ENCODE results near the gene TRAFD1. TPM values are rescaled to one million over a fixed set of nuclear protein-coding genes. Genes with fewer than 3 reads are reported as not detected.

TRAFD1 gene
- total and polyA plus RNA-seq, 2 of the 13 experiments (the other 11 are each of a cell fraction or from before 2014, with no cell fraction given): 9.5 to 20.9 TPM

DNA sequence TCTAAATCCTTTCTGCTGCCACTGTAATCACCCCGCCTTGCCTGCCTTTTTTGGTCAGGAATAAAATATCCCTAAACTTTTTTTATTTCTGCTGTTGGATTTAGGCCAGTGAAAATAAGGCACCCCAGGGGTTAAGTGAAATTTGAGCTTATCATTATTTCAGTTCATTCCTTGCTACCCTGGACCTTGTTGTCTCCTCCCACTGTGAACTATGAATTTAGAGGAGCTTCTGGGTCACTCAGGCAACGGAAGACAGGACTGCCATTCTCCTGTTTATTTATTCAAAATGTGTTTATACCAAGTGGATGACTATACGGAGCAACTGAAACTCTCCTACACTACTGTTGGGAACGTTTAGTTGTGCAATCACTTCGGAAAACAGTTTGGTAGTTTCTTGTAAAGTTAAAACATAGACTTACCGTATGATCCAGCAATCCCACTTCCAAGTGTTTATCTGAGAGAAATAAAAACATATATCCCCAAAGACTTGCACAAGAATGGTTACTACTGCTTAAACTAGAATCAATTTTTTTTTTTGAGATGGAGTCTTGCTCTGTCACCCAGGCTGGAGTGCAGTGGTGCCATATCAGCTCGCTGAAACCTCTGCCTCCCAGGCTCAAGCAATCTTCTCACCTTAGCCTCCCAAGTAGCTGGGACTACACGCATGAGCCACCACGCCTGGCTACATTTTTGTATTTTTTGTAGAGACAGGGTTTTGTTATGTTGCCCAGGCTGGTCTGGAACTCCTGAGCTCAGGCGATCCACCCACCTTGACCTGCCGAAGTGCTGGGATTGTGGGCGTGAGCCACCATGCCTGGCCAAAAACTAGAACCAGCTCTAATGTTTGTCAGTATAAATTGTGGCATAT lies 2.3 kb upstream of the TRAFD1 start (continued):
- no peak for TF ChIP-seq ATF7-NPFF (CRISPR knock-in tag; IDR thresholded peaks at IDR 0.05; ENCODE audit: low read depth)
- TF ChIP-seq, protein P1, sequence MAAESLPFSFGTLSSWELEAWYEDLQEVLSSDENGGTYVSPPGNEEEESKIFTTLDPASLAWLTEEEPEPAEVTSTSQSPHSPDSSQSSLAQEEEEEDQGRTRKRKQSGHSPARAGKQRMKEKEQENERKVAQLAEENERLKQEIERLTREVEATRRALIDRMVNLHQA (CRISPR knock-in tag; IDR thresholded peaks at IDR 0.05): no peak
- TF ChIP-seq, protein P2, sequence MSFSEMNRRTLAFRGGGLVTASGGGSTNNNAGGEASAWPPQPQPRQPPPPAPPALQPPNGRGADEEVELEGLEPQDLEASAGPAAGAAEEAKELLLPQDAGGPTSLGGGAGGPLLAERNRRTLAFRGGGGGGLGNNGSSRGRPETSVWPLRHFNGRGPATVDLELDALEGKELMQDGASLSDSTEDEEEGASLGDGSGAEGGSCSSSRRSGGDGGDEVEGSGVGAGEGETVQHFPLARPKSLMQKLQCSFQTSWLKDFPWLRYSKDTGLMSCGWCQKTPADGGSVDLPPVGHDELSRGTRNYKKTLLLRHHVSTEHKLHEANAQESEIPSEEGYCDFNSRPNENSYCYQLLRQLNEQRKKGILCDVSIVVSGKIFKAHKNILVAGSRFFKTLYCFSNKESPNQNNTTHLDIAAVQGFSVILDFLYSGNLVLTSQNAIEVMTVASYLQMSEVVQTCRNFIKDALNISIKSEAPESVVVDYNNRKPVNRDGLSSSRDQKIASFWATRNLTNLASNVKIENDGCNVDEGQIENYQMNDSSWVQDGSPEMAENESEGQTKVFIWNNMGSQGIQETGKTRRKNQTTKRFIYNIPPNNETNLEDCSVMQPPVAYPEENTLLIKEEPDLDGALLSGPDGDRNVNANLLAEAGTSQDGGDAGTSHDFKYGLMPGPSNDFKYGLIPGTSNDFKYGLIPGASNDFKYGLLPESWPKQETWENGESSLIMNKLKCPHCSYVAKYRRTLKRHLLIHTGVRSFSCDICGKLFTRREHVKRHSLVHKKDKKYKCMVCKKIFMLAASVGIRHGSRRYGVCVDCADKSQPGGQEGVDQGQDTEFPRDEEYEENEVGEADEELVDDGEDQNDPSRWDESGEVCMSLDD (CRISPR knock-in tag; IDR thresholded peaks at IDR 0.05; ENCODE audit: borderline replicate concordance): no peak
- TF ChIP-seq, protein P3, sequence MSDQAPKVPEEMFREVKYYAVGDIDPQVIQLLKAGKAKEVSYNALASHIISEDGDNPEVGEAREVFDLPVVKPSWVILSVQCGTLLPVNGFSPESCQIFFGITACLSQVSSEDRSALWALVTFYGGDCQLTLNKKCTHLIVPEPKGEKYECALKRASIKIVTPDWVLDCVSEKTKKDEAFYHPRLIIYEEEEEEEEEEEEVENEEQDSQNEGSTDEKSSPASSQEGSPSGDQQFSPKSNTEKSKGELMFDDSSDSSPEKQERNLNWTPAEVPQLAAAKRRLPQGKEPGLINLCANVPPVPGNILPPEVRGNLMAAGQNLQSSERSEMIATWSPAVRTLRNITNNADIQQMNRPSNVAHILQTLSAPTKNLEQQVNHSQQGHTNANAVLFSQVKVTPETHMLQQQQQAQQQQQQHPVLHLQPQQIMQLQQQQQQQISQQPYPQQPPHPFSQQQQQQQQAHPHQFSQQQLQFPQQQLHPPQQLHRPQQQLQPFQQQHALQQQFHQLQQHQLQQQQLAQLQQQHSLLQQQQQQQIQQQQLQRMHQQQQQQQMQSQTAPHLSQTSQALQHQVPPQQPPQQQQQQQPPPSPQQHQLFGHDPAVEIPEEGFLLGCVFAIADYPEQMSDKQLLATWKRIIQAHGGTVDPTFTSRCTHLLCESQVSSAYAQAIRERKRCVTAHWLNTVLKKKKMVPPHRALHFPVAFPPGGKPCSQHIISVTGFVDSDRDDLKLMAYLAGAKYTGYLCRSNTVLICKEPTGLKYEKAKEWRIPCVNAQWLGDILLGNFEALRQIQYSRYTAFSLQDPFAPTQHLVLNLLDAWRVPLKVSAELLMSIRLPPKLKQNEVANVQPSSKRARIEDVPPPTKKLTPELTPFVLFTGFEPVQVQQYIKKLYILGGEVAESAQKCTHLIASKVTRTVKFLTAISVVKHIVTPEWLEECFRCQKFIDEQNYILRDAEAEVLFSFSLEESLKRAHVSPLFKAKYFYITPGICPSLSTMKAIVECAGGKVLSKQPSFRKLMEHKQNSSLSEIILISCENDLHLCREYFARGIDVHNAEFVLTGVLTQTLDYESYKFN (CRISPR knock-in tag; conservative IDR thresholded peaks at IDR 0.05): peak; percentile 81
- no peak; the same call in none of the 2 replicates for TF ChIP-seq FOXJ3 (CRISPR knock-in tag; IDR thresholded peaks at IDR 0.05; ENCODE audit: borderline replicate concordance)
- peak; percentile 53; the same call in 1 of the 2 replicates for TF ChIP-seq HNF4G (IDR thresholded peaks at IDR 0.05; ENCODE audit: borderline replicate concordance, low read depth, low read length)
- no peak for TF ChIP-seq HNF4G (CRISPR knock-in tag; IDR thresholded peaks at IDR 0.05; ENCODE audit: borderline replicate concordance, low read depth)
- TF ChIP-seq RCOR2 (CRISPR knock-in tag; IDR thresholded peaks at IDR 0.05): 0 out of 2 replicates have a peak, but pooled peaks have one; percentile 11
- no peak for TF ChIP-seq FOSL2 (CRISPR knock-in tag; IDR thresholded peaks at IDR 0.05)
- peak; percentile 37 for TF ChIP-seq TEAD3 (CRISPR knock-in tag; optimal IDR thresholded peaks at IDR 0.05; ENCODE audit: borderline replicate concordance)
- TF ChIP-seq ZNF326 (CRISPR knock-in tag; IDR thresholded peaks at IDR 0.05; ENCODE audit: borderline replicate concordance): no peak
- TF ChIP-seq MTA3 (CRISPR knock-in tag; IDR thresholded peaks at IDR 0.05): no peak
- TF ChIP-seq CEBPB (IDR thresholded peaks at IDR 0.05; ENCODE audit: borderline replicate concordance, low read depth, low read length): peak; percentile 61
- TF ChIP-seq ZNF329 (CRISPR knock-in tag; IDR thresholded peaks at IDR 0.05; ENCODE audit: low read depth): no peak
- TF ChIP-seq NR2F2 (IDR thresholded peaks at IDR 0.05; ENCODE audit: borderline replicate concordance, low read depth): no peak
